Endodermal cell (in vitro differentiated cells): ENCODE data around the gene CLCN5. TPM values are rescaled to one million over a fixed set of nuclear protein-coding genes. Genes with fewer than 3 reads are reported as not detected.

Source experiments
- DNase-seq: peaks from one replicate; pipeline ENCODE4 v3.0.0-alpha.2; 2017
- H3K27ac ChIP-seq: 2 replicates; pipeline ENCODE4 v1.5.1; 2013; ENCODE audit warnings: mild to moderate bottlenecking, low read depth, low read length, moderate library complexity
- H3K27me3 ChIP-seq: 2 replicates; pipeline ENCODE4 v1.6.1; 2013; ENCODE audit warnings: mild to moderate bottlenecking, low read length, moderate library complexity; ENCODE audit not compliant: insufficient read depth, control insufficient read depth, poor library complexity, severe bottlenecking
- H3K36me3 ChIP-seq: 2 replicates; pipeline ENCODE4 v1.7.0; 2013; ENCODE audit warnings: mild to moderate bottlenecking, low read length, moderate library complexity; ENCODE audit not compliant: control insufficient read depth, insufficient read depth
- H3K4me1 ChIP-seq: one replicate; pipeline ENCODE4 v1.7.0; 2013; ENCODE audit warnings: low read length; ENCODE audit not compliant: control insufficient read depth, insufficient read depth
- H3K4me3 ChIP-seq: 2 replicates; pipeline ENCODE4 v1.5.1; 2013; ENCODE audit warnings: mild to moderate bottlenecking, low read length, moderate library complexity
- H3K9ac ChIP-seq: 2 replicates; pipeline ENCODE4 v1.6.1; 2013; ENCODE audit warnings: mild to moderate bottlenecking, low read length, moderate library complexity; ENCODE audit not compliant: poor library complexity, severe bottlenecking; ENCODE audit errors: extremely low read depth
- H3K9me3 ChIP-seq: 2 replicates; pipeline ENCODE4 v1.6.1; 2013; ENCODE audit warnings: mild to moderate bottlenecking, low read length, moderate library complexity; ENCODE audit not compliant: control insufficient read depth
- H3K27ac Mint-ChIP-seq: 2 replicates; pipeline ENCODE4 v1.8.0; 2020; ENCODE audit warnings: mixed read lengths
- H3K27me3 Mint-ChIP-seq: 2 replicates; pipeline ENCODE4 v1.8.0; 2021; ENCODE audit warnings: mild to moderate bottlenecking, mixed read lengths; ENCODE audit not compliant: insufficient read depth
- H3K36me3 Mint-ChIP-seq: 2 replicates; pipeline ENCODE4 v1.8.0; 2020; ENCODE audit warnings: low read depth, mixed read lengths
- H3K4me1 Mint-ChIP-seq: 2 replicates; pipeline ENCODE4 v1.8.0; 2020; ENCODE audit warnings: mixed read lengths
- H3K4me3 Mint-ChIP-seq: 2 replicates; pipeline ENCODE4 v1.8.0; 2020; ENCODE audit warnings: mild to moderate bottlenecking, moderate library complexity, mixed read lengths
- H3K9me3 Mint-ChIP-seq: 2 replicates; pipeline ENCODE4 v1.8.0; 2020; ENCODE audit warnings: mild to moderate bottlenecking, mixed read lengths
- CTCF ChIP-seq: fragments of 200-600 bp; sonication (generic); conservative IDR thresholded peaks from 2 replicates; pipeline ENCODE4 v1.5.0; 2021; ENCODE audit warnings: antibody characterized with exemption, mild to moderate bottlenecking
- WGBS, 2 experiments: methylation state at CpG; one replicate each; pipeline versions ENCODE4 v1.1.5 to v1.1.7; 2013; ENCODE audit warnings: missing lambda C conversion rate in 2 of 2, mixed read lengths in 1 of 2; ENCODE audit not compliant: insufficient coverage in 1 of 2, insufficient read length in 1 of 2; 5-methylcytosine and 5-hydroxymethylcytosine counted together
- long read RNA-seq, 4 experiments: library from polyadenylated mRNA in 2 of 4; library from RNA in 1 of 4; library from capped mRNA in 1 of 4; stranded (forward) in 3 of 4; unstranded in 1 of 4; transcript quantifications; one replicate each; pipeline ENCODE4 v2.0.0, GENCODE V29; 2020 to 2021; ENCODE audit warnings: inconsistent platforms in 1 of 4
- polyA plus RNA-seq, 2 experiments: library from polyadenylated mRNA; stranded (reverse); fragments of 50-300 nt; gene quantifications; one replicate each; pipeline ENCODE4 v1.2.3, GENCODE V29; 2013
- total RNA-seq, 2 donors: library from RNA; stranded (reverse); fragmentation: NEBNext Ultra II Directional in 1 of 2; extraction: Animal tissue kit (Norgen Biotek cat#: 25700) in 1 of 2; gene quantifications; 2 replicates in 1 of 2; 3 replicates in 1 of 2; pipeline ENCODE4 v1.2.1, GENCODE V29; 2021

Gene CLCN5
- 10 to 100 TPM; 12.9 to 18.9 TPM for total RNA-seq
- polyA plus RNA-seq (2013, experiment 1 of 2), result 9.7 TPM
- 7.7 TPM for polyA plus RNA-seq (2013, experiment 2 of 2)
- long read RNA-seq, experiment 1, partial matches to known transcripts, result 1 of 5 reads
- long read RNA-seq, experiment 1, other reads (novel, unspliced or antisense), result 4 of 5 reads
- long read RNA-seq, experiment 2, full-length matches to known transcripts, result 3 of 13 reads
- long read RNA-seq, experiment 2, partial matches to known transcripts, result 0 of 13 reads
- long read RNA-seq, experiment 2, other reads (novel, unspliced or antisense), result 10 of 13 reads
- long read RNA-seq, experiment 3, full-length matches to known transcripts, result 22 of 48 reads
- long read RNA-seq, experiment 3, partial matches to known transcripts, result 11 of 48 reads
- long read RNA-seq, experiment 3, other reads (novel, unspliced or antisense), result 15 of 48 reads
- long read RNA-seq, experiment 4, result 0 reads

GRCh38 chrX:49922291-49923241 is at the start of gene CLCN5:
Gene CLCN5, plus strand, starts transcription at chrX:49922596. Its CDS starts 2,703 bp downstream, at chrX:49925299.
- H3K4me3 Mint-ChIP-seq, result peak within 1 kb of the TSS; percentile 63
- peaks cover 6% of the 10 kb centered on the region for H3K27me3 ChIP-seq
- TF ChIP-seq CTCF, result no peak
- peaks cover 9% of the 10 kb centered on the region for H3K36me3 ChIP-seq
- no peak within 1 kb of the TSS for H3K27ac ChIP-seq
- 0% methylated on average over 2 to 83 of the region's 83 CpGs for WGBS, 2 experiments
- no peaks in the 10 kb centered on the region for H3K9me3 ChIP-seq
- H3K27me3 Mint-ChIP-seq, result peaks cover 15% of the 10 kb centered on the region
- peaks cover 54% of the 10 kb centered on the region for H3K9me3 Mint-ChIP-seq
- peak within 1 kb of the TSS; percentile 86 for H3K4me3 ChIP-seq
- DNase-seq, result peak; percentile 97
- peak within 1 kb of the TSS; percentile 47 for H3K9ac ChIP-seq
- H3K4me1 Mint-ChIP-seq, result peaks cover 8% of the 10 kb centered on the region
- peaks cover 2% of the 10 kb centered on the region for H3K36me3 Mint-ChIP-seq
- H3K4me1 ChIP-seq, result no peaks in the 10 kb centered on the region
- H3K27ac Mint-ChIP-seq, result no peak within 1 kb of the TSS

GRCh38 chrX:49876750-49877149 is 45.6 kb upstream of the CLCN5 start:
- H3K27me3 ChIP-seq, result no peaks in the 10 kb centered on the region
- Mint-ChIP-seq H3K4me1 (no peaks in the 10 kb centered on the region), H3K27ac (no peak overlapping the region), H3K9me3 (peaks cover 45% of the 10 kb centered on the region), H3K36me3 (peaks cover 5% of the 10 kb centered on the region), H3K4me3 (no peak overlapping the region), H3K27me3 (peaks cover 7% of the 10 kb centered on the region)
- H3K4me3 ChIP-seq, result no peak overlapping the region
- H3K36me3 ChIP-seq, result no peaks in the 10 kb centered on the region
- H3K9me3 ChIP-seq, result no peaks in the 10 kb centered on the region
- DNase-seq, result peak; percentile 50
- H3K9ac ChIP-seq, result no peak overlapping the region
- no peak overlapping the region for H3K27ac ChIP-seq
- TF ChIP-seq CTCF, result peak; percentile 75
- 0 to 7% methylated on average over 1 of the region's 3 CpGs for WGBS, 2 experiments
- H3K4me1 ChIP-seq, result no peaks in the 10 kb centered on the region

- Histone ChIP-seq H3K36me3 (no peaks in the 10 kb centered on the region), H3K9ac (no peak overlapping the region), H3K9me3 (no peaks in the 10 kb centered on the region), H3K27ac (no peak overlapping the region), H3K4me3 (no peak overlapping the region), H3K4me1 (no peaks in the 10 kb centered on the region), H3K27me3 (no peaks in the 10 kb centered on the region)
- no peak overlapping the region for H3K27ac Mint-ChIP-seq
- H3K27me3 Mint-ChIP-seq, result peaks cover 7% of the 10 kb centered on the region
- peaks cover 47% of the 10 kb centered on the region for H3K9me3 Mint-ChIP-seq
- WGBS, 2 experiments, result 83% methylated on average over 5 of the region's 5 CpGs; no CpG with 5 or more reads in 1 of the 2 experiments
- H3K4me1 Mint-ChIP-seq, result no peaks in the 10 kb centered on the region
- TF ChIP-seq CTCF, result no peak
- H3K36me3 Mint-ChIP-seq, result peaks cover 5% of the 10 kb centered on the region
- DNase-seq, result no peak
- no peak overlapping the region for H3K4me3 Mint-ChIP-seq
These were observed 44.8 kb upstream of the CLCN5 start for GRCh38 chrX:49877397-49878101.
